HG03521 (cell line): ENCODE results near the gene NINJ2.
"Not testable (repeated sequence)": the region's sequence is repeated elsewhere in the genome, so short reads cannot be mapped to it uniquely, and the experiment has no call there.

Experiments
- ATAC-seq: cut with Tn5 transposase; IDR thresholded peaks from one replicate; pipeline ENCODE4 v1.9.1; 2021; ENCODE audit warnings: mild to moderate bottlenecking, moderate library complexity; ENCODE audit not compliant: unreplicated experiment

The NINJ2 gene

DNA sequence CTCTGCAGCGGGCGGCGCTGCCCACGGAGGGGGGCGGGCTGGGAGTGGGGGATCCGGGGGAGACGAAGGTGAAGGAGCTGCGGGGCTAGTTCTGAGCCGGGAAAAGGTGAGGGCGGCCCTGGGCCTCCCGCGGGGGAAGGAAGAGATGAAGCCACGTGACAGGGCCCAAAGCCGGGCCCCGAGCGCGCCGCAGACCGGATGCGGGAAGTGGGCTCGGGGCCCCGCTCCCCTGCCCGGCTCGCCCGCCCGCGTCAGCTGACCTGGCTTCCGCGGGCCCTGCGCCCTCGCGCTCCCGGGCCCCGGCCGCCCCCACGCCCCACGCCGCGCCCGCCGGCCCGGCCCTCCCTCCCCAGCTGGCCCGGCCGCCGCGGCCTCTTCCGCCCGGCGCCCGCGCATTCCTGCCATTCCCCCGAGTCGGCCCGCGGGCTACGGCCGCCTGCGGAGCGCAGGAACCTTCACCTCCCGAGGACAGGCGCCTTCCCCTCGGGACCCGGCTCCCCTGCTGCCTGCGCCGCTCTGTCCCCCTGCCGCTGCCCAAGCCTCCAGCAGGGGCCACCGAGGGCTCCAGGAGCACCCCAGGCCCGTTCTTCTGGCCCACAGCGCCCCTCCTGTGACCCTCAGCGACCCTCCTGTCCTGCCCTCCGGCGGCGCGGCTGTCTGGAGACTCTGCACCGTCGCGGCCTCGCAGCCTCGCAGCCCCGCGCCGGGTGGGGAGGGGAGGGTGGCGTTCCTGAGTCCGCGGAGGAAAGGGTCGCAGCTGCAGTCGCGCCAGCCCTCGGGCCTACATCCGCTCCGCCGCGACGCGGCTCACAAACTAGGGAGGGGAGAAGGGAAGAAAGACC is 20.4 kb downstream of the NINJ2 start:
- ATAC-seq = peak; percentile 68

- ATAC-seq = not testable (repeated sequence)
These were observed 21.9 kb downstream of the NINJ2 start for GRCh38 chr12:641321-641720.

- no peak for ATAC-seq
These were observed 22.5 kb downstream of the NINJ2 start for GRCh38 chr12:640773-641172.

- no peak for ATAC-seq
These were observed 23.3 kb downstream of the NINJ2 start for GRCh38 chr12:639988-640387.

DNA sequence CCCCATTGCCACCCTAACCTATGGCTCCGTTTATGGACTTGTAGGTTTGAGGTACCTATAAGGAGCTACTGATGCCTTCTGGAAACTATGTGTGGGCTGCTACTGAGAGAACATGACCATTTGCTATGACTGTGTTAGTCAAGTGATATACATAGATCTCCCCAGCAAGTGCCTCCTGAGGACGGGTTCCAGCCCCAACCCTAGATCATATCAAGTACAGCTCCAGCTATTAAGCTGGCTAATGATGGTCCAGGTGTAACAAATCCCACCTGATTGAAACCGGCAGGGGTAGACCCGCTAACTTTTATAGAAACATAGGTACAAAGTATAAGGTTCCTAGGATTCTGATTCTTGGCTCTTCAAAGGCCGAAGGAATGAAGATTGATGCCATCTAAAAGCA is 23.7 kb downstream of the NINJ2 start:
- ATAC-seq = no peak

DNA sequence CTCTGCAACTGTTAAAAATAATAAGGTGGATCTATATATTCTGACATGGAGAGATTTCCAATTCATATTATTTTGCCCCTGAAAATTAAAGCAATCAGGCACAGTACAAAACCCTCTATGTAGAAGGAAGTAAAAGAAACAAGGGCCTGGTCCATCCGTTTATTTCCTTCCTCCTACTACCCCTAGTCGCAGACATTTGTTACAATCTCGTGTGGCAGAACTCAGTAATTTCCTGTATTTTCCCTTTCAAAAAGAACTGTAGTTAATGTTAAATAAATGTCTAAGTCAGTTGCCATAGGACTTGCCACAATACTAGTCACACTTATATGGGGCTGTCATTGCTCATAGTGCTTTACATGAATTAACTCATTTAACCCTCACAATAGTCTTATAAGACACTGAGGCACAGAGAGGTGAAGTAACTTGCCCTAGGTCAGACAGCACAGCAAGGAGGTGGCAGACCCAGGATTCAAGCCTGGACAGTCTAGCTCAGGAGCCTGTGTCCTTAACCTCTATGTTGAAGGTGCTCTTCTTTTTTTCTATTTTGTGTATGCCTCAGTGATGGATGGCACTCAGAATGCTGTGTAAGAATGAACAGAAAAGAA is 24.2 kb downstream of the NINJ2 start:
- ATAC-seq = no peak

- ATAC-seq = no peak
These were observed 26.6 kb downstream of the NINJ2 start for GRCh38 chr12:636632-637031.

DNA sequence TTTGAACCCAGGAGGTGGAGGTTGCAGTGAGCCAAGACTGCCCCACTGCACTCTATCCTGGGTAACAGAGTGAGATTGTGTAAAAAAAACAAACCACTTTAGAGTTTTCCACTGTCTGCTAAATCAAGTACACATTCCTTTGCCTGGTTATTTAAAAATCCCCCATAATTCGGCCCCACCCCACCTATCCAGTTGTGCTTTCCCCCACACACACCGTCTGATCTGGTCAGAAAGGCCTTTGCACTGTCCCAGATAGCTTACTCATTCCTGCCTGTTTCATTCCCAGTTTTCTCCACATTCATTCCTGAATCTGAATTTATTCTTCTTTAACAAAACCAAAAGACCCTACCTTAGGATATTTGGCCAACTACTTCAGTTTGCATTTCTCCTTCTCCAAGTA is 29.5 kb downstream of the NINJ2 start:
- ATAC-seq = no peak

- no peak for ATAC-seq
These were observed 31.0 kb downstream of the NINJ2 start for GRCh38 chr12:632102-632696.

- peak; percentile 95 for ATAC-seq
These were observed 32.3 kb downstream of the NINJ2 start for GRCh38 chr12:630656-631632.

- ATAC-seq = not testable (repeated sequence)
These were observed 34.5 kb downstream of the NINJ2 start for GRCh38 chr12:628742-629078.

DNA sequence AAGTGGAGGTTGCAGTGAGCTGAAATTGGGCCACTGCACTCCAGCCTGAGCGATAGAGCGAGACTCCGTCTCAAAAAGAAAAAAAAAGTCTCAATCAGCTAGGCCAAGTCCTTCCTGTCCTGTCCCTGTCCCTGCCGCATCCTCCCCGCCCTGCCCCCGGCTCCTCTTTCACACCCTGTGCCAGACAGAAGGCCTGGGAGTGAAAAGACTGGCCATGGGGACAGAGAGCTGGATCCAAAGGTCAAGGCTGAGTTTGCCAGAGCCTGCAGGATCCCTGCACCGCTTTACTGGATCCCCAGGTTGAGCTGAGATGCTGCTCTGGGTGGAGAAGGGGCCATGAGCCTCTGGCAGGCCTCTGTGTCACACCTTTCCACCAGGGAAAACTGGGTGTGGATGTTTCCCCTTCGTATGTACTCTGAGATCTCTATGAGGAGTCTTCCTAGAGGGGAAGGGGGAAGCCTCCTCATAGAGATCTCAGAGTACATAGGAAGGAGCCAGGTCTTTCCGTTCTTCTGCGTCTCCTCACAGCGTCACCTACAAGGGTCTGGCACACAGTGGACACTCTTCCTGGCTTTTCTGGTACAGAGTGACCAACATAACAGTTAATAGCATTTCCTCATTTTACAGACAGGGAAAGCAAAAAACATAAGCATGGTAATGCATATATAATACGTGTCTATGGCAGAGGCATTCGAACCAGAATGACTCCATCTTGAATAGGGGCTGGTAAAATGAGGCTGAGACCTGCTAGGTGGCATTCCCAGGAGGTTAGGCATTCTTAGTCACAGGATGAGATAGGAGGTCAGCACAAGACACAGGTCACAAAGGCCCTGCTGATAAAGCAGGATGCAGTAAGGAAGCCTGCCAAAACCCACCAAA is 35.1 kb downstream of the NINJ2 start:
- no peak for ATAC-seq

GRCh38 chr12:627285-627684 is 36.0 kb downstream of the NINJ2 start:
- no peak for ATAC-seq

GRCh38 chr12:625998-626397 is 37.2 kb downstream of the NINJ2 start:
- no peak for ATAC-seq

GRCh38 chr12:623865-624372 is 39.3 kb downstream of the NINJ2 start:
- ATAC-seq = no peak

- no peak for ATAC-seq
These were observed 39.9 kb downstream of the NINJ2 start for GRCh38 chr12:623172-623864.

DNA sequence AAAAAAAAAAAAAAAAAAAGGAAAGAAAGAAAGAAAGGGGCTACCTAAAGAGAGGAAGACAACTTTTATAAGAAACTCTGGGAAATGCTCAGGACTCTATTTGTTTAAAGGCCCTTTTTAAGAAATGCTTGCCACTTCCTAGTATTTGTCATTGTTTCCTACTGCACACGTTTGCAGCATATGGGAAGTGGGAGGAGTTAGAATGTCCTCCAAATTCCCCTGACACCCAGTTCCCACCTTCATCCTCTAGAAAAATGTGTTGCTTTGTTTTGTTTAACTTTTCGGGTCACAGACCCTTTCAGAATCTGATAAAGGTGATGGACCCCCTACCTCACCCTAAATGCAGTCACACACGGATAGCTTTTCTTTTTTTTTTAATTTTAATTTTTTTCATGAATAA is 40.8 kb downstream of the NINJ2 start:
- ATAC-seq = no peak

DNA sequence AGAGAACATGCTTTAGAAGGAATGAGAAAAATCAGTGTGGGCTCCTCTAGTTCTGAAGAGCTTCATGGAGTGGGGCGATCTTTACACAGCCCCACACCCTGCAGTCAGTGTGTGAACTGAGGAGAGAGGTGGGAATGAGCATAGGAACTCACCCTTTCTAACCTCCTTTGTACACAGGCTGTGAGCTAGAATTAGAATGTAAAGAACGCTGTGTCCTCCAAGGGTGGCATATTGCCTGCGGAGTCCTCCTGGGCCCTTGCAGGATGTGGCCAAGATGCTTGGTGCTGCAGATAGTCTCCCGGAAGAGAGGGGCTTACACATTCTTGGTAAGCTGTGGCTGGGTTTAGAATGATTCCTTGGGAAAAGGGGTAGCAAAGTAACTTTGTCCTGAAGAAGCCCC is 43.9 kb downstream of the NINJ2 start:
- ATAC-seq = no peak

GRCh38 chr12:618605-619004 is 44.6 kb downstream of the NINJ2 start:
- ATAC-seq = no peak
